Measurements from ENCODE around the gene ATRN.

ATRN gene

DNA sequence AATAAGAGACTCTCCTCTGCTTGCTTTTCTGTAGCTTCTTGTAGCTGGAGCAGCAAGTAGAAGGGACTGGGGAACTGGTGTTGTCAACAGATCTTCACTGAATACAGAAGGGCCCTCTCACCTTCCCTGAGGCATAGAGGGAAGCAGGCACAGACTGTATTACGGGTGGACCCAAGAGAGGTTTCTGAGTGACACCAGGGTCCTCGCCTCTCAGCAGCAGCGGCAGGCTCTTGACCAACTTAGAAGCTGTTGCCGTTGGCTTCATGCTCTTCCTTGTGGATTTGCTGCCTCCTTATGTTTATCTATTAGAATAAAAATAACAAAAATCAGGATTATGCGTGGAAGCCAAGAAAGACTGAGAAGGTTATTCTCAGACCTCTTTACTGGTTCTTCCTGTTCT is 160.7 kb downstream of the ATRN start:
- DNase-seq: no peak

DNA sequence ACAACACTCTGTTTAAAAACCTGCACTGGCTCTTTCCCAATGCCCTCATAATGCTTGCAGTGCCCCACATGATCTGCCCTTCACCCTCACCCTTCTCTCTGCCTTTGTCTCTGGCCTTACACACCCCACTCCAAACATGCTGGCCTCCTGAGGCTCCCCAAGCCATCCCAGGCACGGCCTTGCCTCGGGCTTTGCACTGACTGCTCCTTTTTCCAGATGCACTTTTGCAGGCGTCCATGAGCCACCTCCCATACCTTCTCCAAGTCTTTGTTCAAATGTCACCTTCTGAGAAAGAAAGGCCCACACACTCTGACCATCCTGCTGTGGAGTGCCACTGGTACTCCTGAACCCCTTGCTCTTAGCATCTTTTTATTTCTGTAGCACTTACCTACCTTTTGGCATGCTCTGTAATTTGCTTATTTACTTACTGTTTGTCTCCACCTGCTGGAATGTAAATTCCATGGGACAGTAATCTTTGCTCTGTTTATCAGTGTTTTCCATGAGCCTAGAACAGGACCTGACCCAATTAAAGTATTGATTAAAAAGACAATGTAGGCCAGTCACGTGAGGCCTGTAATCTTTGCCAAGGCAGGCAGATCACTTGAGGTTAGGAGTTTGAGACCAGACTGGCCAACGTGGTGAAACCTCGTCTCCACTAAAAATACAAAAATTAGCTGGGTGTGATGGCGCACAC is 161.6 kb downstream of the ATRN start:
- no peak for DNase-seq

DNA sequence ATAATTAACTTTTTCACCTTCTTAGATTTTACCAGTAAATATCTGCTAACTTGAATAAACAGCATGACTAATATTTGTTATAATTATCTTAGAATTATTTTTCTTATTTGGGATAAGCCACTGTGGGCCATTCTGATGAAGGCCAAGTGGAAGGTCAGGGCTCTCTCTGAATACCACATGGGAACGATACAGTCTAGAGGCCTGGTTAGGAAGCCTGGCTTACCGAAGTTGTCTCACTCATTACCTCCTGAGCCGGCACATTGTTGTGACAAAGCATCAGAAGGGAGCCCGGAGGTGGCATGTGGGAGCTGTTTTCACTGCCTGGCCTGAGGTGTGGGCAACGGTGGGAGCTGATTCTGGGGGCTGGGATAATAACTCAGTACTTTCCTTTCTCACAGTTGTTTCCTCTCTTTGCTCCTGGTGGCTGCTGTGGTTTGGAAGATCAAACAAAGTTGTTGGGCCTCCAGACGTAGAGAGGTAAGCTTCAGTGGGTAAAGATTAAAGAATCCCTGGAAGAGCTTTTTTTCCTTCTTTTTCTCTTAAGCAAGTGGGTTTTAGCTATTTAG is 163.2 kb downstream of the ATRN start:
- no peak for DNase-seq

DNA sequence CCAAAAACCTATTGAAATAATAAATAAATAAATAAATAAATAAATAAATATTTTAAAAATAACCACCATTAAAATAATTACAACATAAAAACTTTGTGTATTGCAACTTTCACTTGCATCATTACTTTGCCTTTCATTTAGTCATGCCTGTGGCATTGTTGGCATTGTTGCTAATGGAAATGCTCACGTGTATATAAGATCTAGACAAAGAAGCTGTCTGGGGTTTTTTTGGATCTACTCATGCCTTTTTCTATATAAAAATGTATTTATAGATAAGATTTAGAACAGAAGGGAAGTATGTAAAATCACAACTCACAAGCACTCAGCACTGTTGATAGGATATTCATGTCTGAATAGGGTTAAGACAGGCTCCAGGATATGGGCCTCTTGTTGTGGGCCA is 164.5 kb downstream of the ATRN start:
- no peak for DNase-seq

DNA sequence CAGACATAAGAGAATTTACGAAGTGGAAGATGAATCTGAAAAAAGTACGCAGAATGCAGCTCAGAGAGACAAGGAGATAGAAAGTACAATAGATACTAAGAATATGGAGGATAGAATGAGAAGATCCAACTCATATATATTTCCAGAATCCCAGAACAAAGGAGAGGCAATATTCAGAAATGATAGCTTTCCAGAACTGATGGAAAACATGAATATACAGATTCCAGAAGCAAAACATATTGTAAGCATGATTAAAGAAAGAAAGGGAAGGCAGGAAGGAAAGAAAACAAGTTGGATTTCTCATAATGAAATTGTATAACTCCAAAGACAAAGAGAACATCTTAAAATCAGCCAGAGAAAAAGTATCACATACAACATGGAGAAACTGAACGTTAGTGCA is 169.4 kb downstream of the ATRN start:
- DNase-seq: no peak

GRCh38 chr20:3645309-3646066 is 174.7 kb downstream of the ATRN start:
- no peak for DNase-seq

DNA sequence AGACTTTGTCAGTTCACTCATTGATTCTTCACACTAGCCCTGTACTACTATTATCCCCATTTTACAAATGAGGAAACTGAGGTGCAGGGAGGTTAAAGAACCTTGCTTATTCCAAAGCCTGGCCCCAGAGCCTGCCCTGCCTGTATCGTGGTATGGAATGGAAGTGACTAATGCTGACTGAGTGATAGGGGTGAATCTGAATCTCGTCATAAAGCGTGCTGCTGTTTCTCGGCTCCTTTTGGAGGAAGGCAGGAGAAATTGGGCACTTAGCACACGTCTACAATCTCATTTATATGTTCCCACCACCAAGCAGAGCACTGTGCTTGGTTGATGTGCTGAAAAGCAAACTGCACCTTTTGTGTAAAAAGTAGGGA is 175.2 kb downstream of the ATRN start:
- DNase-seq: no peak

DNA sequence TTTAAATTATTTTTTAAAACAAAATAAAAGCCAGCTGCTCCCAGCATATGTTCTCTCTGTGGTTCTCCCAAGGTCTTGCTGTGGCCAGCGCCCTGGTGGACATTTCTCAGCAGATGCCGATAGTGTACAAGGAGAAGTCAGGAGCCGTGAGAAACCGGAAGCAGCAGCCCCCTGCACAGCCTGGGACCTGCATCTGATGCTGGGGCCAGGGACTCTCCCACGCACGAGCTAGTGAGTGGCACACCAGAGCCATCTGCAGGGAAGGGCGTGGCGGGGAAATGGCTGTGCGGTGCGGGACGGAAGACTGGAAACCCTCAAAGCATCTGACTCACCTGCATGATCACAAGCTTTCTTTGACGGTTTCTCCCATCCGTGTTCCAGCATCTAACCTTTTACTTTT is 175.8 kb downstream of the ATRN start:
- DNase-seq: no peak

- no peak for DNase-seq
Measured at GRCh38 chr20:3647473-3647872, 176.7 kb downstream of the ATRN start.

DNA sequence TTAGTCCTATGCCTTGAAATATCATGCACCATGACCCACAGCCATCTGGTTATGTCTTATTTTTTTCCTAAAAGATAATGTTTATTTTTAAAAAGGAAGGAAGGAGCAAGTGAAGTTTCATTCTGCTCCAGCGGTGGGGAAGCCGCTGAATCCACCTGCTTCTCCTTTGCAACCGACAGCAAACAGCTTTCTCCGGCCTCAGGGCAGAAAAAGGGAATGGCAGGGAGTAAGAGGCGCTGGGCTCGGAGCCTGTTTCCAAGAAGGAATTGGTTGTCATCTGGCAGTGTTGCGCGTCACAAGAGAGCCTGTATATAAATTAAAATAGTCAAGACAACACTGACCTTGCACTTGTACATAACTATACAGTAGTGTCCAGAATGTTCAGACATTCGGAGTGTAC is 178.1 kb downstream of the ATRN start:
- DNase-seq: no peak

- DNase-seq: no peak
Measured at GRCh38 chr20:3651204-3651962, 180.6 kb downstream of the ATRN start.

- no peak for DNase-seq
Measured at GRCh38 chr20:3652221-3652620, 181.4 kb downstream of the ATRN start.

DNA sequence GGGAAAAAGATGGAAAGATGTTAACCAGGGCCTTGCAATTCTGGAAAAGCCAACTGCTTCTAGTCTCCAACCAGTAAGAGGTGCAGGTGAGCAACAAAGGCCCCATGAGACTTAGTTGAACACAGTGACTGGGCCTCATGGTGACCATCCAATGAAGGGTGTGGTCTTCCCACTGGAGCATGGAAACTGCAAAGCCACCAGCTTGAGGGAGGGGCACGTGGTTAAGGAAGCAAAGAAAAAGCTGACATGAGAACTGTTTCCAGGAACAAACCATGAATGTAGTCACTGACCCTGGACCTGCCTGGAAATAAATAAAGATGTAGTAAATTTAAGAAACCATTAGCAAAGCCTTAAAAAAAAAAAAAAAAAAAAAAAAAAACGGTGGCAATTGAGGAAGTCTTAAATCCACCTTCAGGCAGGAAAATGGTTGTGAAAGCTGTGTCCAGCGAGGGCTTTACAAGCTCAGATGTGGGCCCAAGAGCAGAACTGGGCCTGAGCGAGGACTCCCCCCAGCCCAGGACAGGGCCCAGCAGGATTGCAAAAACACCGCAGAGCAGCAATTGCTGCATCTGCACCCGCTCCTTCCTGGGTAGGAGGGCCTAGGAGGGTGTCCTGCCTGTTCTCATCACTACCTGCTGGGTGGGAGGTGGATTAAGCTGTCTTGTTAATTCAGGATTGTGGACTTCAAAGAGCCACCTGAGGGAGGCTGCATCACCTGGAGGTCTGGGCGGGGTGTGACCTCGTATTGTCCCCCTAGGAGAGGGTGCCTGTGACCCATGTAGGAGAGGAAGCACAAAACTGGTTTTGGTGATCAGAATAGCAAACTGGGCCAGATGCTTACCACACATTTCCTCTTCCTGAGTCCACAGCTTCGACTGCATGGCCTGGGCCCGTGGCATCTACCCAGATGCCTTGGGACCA is 182.1 kb downstream of the ATRN start:
- no peak for DNase-seq

- no peak for DNase-seq
Measured at GRCh38 chr20:3653921-3654320, 183.1 kb downstream of the ATRN start.

DNA sequence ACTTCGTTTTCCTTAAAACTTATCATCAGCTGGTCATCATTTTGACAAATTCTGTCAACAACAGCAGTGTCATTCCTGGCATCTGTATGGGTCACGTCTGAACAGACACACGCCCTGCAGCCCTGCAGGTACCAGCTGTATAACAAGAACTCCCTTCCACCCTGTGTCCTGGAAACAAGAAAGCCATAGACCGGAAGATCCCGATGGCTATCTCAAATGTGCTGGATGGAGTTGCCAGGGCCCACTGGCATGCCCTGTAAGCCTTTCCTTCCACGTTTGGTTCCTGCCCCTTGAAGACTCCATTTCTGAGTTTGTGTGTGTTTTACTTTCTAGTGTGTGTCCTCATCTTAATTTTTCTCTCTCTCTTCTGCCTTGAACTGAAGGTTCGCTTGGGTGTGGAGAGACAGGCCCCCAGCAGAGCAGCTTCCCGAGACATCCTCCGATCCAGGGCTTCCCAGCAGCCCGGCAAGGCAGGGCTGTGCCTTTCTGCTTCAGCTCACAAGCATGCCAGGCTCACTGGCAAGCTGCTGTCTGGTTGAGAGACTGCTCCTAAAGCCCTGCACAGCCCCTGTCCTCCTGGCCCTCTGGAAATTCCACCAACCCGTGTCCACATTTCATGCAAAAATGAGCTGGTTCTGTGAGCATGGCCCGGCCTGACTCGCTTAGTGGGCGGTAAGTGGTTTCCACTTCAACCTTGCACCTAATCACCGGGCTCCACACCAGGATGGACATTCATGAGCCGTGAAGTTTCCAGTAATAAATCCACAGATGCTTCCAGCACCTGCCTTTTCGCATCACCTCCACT is 183.7 kb downstream of the ATRN start:
- DNase-seq: no peak

- DNase-seq: no peak
Measured at GRCh38 chr20:3655131-3655405, 184.2 kb downstream of the ATRN start.

DNA sequence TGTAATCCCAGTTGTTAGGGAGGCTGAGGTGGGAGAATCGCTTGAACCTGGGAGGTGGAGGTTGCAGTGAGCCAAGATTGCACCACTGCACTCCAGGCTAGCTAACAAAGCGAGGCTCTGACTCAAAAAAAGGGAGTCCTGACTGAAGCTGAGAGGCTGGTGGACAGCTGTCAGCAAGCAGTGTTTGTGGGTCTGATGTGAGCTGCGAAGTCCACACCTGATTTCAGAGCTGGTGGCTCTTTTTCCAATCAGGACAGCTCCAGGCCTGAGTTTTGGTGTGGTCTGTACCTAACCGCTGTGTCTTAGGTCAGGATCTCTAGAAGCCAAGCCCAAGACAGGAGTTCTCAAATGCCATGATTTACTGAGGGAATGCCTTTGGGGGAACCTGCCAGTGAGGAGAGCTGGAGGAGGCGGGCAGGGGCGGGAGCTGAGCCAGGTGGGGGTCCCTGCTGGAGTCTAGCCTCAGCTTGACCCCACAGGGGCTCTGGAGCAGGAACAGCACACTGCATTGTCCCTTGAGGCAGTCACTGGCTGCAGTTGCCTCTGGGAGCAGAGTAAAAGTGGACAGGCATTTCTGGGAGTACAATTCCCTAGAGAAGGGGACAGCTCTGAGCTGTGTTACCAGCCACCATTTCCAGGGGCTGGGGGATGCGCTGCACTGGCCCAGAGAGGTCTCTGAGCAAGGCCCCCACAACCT is 187.3 kb downstream of the ATRN start:
- DNase-seq: no peak

DNA sequence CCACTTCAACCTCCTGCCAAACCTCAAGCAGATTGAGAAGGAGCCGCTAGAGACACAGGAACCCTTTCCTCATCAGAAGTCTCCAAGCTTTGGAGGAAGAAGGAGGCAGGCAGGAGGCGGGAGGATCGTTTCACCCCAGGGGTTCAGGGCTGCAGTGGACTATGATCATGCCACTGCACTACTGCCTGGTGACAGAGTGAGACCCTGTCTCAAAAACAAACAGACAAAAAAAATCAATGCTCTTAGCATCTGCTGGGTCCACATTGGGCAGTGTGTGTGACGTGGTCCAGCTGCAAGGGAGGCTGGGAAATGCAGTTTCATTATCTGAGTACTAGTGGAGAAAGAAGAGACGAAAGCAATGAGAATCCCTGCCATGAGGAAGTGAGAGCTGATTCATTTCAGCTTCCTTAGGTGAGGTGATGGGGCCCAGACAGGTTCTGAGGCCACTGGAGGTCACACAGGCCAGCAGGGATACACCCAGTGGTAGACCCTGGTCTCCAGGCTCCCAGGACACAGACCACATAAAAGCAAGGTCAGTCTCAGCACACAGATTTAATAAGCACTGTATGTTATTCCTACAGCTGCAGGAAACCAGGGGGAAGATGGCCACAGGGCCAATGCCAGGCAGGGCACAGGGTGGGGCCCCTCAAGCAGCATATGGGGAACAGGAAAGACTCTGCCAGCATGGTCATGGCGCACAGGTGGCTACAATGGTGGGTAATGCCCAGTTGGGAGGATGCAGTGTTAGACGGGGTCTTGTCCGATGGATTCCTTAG is 188.1 kb downstream of the ATRN start:
- DNase-seq: no peak

GRCh38 chr20:3659492-3660261 is 188.9 kb downstream of the ATRN start:
- no peak for DNase-seq

All from activated CD4-positive, alpha-beta T cell treated with anti-CD3 and anti-CD28 coated beads, Interleukin-2, amount 50 U/mL, for 1 hour (primary cell).